Measurements from ENCODE around the gene KYAT1. TPM values are rescaled to one million over a fixed set of nuclear protein-coding genes. Genes with fewer than 3 reads are reported as not detected.

KYAT1 gene
- total RNA-seq, 2 experiments from 2014 or later: 17.0 to 18.6 TPM

DNA sequence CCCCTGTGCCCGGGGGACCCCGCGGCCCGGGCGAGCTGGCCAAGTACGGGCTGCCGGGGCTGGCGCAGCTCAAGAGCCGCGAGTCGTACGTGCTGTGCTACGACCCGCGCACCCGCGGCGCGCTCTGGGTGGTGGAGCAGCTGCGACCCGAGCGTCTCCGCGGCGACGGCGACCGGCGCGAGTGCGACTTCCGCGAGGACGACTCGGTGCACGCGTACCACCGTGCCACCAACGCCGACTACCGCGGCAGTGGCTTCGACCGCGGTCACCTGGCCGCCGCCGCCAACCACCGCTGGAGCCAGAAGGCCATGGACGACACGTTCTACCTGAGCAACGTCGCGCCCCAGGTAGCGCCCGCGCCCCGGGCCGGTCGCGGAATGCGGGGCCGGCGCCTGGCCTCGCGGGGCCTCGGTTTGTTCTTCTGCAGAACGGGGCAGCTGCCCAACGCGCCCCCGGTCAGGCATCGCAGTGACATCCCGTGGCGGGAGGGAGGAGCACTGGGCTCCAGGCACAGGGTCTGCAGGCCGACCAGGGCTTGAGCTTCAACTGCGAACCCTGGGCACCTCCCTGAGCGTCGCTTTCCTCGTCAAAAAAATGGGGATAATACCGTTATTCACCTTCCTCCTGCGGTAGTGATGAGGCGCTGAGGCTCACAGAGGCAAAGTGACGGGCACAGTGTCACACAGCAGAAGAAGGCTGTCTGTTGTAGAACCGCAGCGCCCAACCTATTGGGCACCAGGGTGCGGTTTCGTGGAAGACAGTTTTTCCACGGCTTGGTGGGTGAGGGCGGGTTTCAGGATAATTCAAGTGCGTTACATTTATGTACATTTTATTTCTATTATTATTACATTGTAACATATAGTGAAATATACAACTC is 62.7 kb downstream of the KYAT1 start:
- Mint-ChIP-seq H3K27ac (peak overlapping the region; percentile 52), H3K36me3 (ENCODE audit: low read depth) (peaks cover 10% of the 10 kb centered on the region), H3K9me3 (no peaks in the 10 kb centered on the region), H3K27me3 (no peaks in the 10 kb centered on the region), H3K4me1 (ENCODE audit: low read depth) (peaks cover 19% of the 10 kb centered on the region), H3K4me3 (peak overlapping the region; percentile 80)
- TF ChIP-seq, protein P1, sequence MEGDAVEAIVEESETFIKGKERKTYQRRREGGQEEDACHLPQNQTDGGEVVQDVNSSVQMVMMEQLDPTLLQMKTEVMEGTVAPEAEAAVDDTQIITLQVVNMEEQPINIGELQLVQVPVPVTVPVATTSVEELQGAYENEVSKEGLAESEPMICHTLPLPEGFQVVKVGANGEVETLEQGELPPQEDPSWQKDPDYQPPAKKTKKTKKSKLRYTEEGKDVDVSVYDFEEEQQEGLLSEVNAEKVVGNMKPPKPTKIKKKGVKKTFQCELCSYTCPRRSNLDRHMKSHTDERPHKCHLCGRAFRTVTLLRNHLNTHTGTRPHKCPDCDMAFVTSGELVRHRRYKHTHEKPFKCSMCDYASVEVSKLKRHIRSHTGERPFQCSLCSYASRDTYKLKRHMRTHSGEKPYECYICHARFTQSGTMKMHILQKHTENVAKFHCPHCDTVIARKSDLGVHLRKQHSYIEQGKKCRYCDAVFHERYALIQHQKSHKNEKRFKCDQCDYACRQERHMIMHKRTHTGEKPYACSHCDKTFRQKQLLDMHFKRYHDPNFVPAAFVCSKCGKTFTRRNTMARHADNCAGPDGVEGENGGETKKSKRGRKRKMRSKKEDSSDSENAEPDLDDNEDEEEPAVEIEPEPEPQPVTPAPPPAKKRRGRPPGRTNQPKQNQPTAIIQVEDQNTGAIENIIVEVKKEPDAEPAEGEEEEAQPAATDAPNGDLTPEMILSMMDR (IDR thresholded peaks at IDR 0.05): no peak
- ChIA-PET POLR2A (interaction anchor here (0.6 to 4.6 kb wide), 12 partner anchors 9 to 478 kb away, joined by 3 to 41 read pairs (median 4); partner anchors contain the start of genes CRAT, KYAT1, SET and SPOUT1), CTCF (interaction anchor here (0.7 to 4.8 kb wide), 34 partner anchors 10 to 384 kb away, joined by 3 to 53 read pairs (median 4); partner anchors contain the start of genes KYAT1, LRRC8A, SPOUT1 and ZER1)
- intact Hi-C loops (cut with micrococcal nuclease): no loop called here
- DNase-seq (peak; percentile 61), ATAC-seq (peak; percentile 35)

- TF ChIP-seq, protein P1 (IDR thresholded peaks at IDR 0.05): peak; percentile 94
- CTCF ChIA-PET: interaction anchor here (0.6 to 4.8 kb wide), 42 partner anchors 10 to 383 kb away, joined by 3 to 53 read pairs (median 4); partner anchors contain the start of genes KYAT1, LRRC8A, PKN3 and SPOUT1
These were observed 63.5 kb downstream of the KYAT1 start, which contains the start of gene ENDOG for GRCh38 chr9:128818099-128818838. Gene ENDOG, plus strand, starts transcription at chr9:128818500. Its CDS starts 185 bp downstream, at chr9:128818685.

DNA sequence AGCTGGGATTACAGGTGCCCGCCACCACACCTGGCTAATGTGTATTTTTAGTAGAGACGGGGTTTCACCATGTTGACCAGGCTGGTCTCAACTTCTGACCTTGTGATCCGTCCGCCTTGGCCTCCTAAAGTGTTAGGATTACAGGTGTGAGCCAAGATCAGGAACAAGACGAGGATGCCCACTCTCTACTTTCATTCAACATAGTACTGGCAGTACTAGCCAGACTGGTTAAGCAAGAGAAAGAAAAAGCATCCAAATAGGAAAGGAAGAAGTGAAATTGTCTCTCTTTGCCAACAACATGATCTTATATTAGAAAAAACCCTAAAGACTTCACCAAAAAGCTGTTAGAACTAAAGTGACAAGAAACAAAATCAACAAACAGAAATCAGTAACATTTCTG is 70.9 kb downstream of the KYAT1 start:
- ATAC-seq: no peak
- no peaks in the 10 kb centered on the region for H3K4me1 Mint-ChIP-seq (ENCODE audit: low read depth)
- H3K36me3 Mint-ChIP-seq (ENCODE audit: low read depth): peaks cover 6% of the 10 kb centered on the region
- POLR2A ChIA-PET: no interaction called here
- H3K27ac Mint-ChIP-seq: no peak overlapping the region
- TF ChIP-seq, protein P1 (IDR thresholded peaks at IDR 0.05): no peak
- no peaks in the 10 kb centered on the region for H3K9me3 Mint-ChIP-seq
- CTCF ChIA-PET: no interaction called here
- intact Hi-C loops (cut with micrococcal nuclease): no loop called here
- no peak overlapping the region for H3K4me3 Mint-ChIP-seq
- DNase-seq: no peak
- no peaks in the 10 kb centered on the region for H3K27me3 Mint-ChIP-seq

More at GRCh38 chr9:128818099-128818838, 63.5 kb downstream of the KYAT1 start, which contains the start of gene ENDOG:
- DNase-seq: peak; percentile 98
- POLR2A ChIA-PET: interaction anchor here (0.6 to 4.6 kb wide), 13 partner anchors 10 to 292 kb away, joined by 3 to 41 read pairs (median 4); partner anchors contain the start of genes CRAT, KYAT1, SET and SPOUT1
- no peaks in the 10 kb centered on the region for H3K27me3 Mint-ChIP-seq
- no peaks in the 10 kb centered on the region for H3K9me3 Mint-ChIP-seq
- peak within 1 kb of the TSS; percentile 84 for H3K27ac Mint-ChIP-seq
- peaks cover 19% of the 10 kb centered on the region for H3K4me1 Mint-ChIP-seq (ENCODE audit: low read depth)
- peak within 1 kb of the TSS; percentile 80 for H3K4me3 Mint-ChIP-seq
- ATAC-seq: peak; percentile 97
- peaks cover 10% of the 10 kb centered on the region for H3K36me3 Mint-ChIP-seq (ENCODE audit: low read depth)
- intact Hi-C loops (cut with micrococcal nuclease): no loop called here

GRCh38 chr9:128809831-128810230 is 71.9 kb downstream of the KYAT1 start:
- no peaks in the 10 kb centered on the region for H3K27me3 Mint-ChIP-seq
- no peak overlapping the region for H3K27ac Mint-ChIP-seq
- ChIA-PET CTCF (interaction anchor here (4.1 kb wide), 1 partner anchor 8 kb away, joined by 26 read pairs; the partner anchor contains the start of gene ENDOG), POLR2A (interaction anchor here (0.9 kb wide), 2 partner anchors 73 to 103 kb away, joined by 3 read pairs; no protein-coding TSS in a partner anchor)
- DNase-seq (no peak), ATAC-seq (no peak)
- intact Hi-C loops (cut with micrococcal nuclease): no loop called here
- H3K36me3 Mint-ChIP-seq (ENCODE audit: low read depth): peaks cover 8% of the 10 kb centered on the region
- TF ChIP-seq, protein P1 (IDR thresholded peaks at IDR 0.05): no peak
- no peak overlapping the region for H3K4me3 Mint-ChIP-seq
- H3K4me1 Mint-ChIP-seq (ENCODE audit: low read depth): no peaks in the 10 kb centered on the region
- H3K9me3 Mint-ChIP-seq: no peaks in the 10 kb centered on the region
